HL-60/S4 treated with retinoic acid at 250 ng/mL for 4 days and 3 days (cell line): Measurements from ENCODE around the gene MATCAP1.

Source experiments
- in situ Hi-C: fragments of 300-500 bp; cut with MboI; formaldehyde crosslinking; loops from 2 replicates; pipeline ENCODE4 v1.7.0; 2022; ENCODE audit warnings: low sequenced_read_pairs

The MATCAP1 gene

GRCh38 chr16:67174706-67175231, 9.0 kb downstream of the MATCAP1 start:
- in situ Hi-C loops = loop anchor here (25.0 kb wide), 1 partner anchor 212 kb away; the partner anchor contains the start of gene CES3

- in situ Hi-C loops = loop anchor here (25.0 kb wide), 1 partner anchor 212 kb away; the partner anchor contains the start of gene CES3
These were observed 9.7 kb downstream of the MATCAP1 start for GRCh38 chr16:67173808-67174705.

GRCh38 chr16:67173323-67173722, 10.4 kb downstream of the MATCAP1 start:
- in situ Hi-C loops = loop anchor here (25.0 kb wide), 1 partner anchor 211 kb away; the partner anchor contains the start of gene CES3

- in situ Hi-C loops = loop anchor here (25.0 kb wide), 1 partner anchor 209 kb away; the partner anchor contains the start of gene CES3
These were observed 12.7 kb downstream of the MATCAP1 start for GRCh38 chr16:67170949-67171649.

GRCh38 chr16:67170168-67170948, 13.4 kb downstream of the MATCAP1 start, which contains the start of gene NOL3:
Gene NOL3, plus strand, starts transcription at chr16:67170538.
- in situ Hi-C loops = loop anchor here (25.0 kb wide), 1 partner anchor 208 kb away; the partner anchor contains the start of gene CES3

DNA sequence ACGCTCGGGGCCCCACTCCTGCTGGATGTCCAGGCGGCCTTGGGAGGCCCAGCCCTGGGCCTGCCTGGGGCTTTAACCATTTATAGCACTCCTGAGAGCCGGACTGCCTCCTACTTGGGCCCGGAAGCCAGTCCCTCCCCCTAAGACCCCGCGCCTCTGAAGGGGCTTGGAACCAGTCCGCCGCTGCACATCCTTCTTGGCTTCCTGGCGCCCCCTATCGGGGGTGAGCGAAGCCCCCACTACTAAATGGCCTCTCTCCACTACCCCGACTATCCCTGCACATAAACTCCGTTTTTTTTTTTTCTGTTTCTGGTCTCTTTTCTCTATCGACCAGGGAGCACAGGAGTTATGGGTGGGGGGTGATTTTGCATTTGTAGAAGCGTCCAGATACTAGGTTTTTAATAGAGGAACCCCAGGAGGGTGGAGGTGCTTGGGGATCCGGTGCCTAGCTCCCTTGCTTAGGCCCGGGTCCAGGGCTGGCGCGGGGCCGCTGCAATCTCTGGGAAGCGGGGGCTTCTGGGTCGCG, 14.1 kb downstream of the MATCAP1 start:
- in situ Hi-C loops = loop anchor here (25.0 kb wide), 1 partner anchor 207 kb away; the partner anchor contains the start of gene CES3

- in situ Hi-C loops = loop anchor here (25.0 kb wide), 1 partner anchor 207 kb away; the partner anchor contains the start of gene CES3
These were observed 14.7 kb downstream of the MATCAP1 start for GRCh38 chr16:67169011-67169451.

GRCh38 chr16:67167588-67167987, 16.2 kb downstream of the MATCAP1 start:
- in situ Hi-C loops = loop anchor here (25.0 kb wide), 1 partner anchor 205 kb away; the partner anchor contains the start of gene CES3

DNA sequence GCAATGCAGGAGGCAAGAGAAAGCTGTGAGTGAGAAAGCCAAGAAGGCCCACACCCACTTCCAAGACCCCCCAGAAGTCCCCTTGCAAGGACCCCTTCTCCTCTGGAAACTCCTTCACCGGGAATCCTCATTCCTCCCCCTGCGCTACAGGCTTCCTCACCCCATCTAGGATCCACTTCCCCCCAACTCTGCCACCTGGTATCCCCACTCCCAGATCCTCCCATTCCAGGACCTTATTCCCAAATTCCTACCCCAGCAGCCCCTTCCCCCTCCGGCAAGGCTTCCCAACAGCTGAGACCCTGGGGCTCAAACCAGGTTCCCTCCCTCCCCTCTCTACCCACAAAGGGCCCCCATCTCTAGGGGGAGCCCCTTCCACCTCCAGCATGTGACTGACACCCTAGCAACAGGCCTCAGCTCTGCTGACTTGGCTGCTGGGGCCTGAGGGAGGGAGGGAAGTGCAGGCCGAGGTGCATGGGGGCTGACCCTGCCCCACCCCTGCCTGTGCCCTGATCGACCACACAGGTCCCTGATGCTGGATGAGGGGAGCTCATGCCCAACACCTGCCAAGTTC, 17.1 kb downstream of the MATCAP1 start:
- in situ Hi-C loops = loop anchor here (25.0 kb wide), 1 partner anchor 204 kb away; the partner anchor contains the start of gene CES3

DNA sequence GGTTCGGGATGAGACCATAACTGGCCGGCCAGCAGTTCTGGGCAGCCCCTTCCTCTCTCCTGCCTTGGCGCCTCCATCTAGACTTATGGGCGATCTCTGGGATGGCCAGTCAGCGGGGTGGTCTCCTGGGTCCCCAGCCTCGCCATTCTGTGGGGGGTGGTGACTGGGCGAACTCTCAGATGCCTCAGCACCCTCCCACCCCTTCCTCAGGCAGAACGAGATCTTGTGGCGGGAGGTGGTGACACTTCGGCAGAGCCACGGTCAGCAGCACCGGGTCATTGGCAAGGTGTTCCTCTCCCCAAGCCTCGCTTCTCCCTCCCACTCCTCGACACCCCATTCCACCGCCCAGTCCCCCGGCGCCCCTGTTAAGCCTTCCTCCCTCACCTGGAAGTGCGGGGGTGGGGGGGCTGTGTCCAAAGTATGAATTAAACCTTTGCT, 17.6 kb downstream of the MATCAP1 start:
- in situ Hi-C loops = loop anchor here (25.0 kb wide), 1 partner anchor 204 kb away; the partner anchor contains the start of gene CES3

GRCh38 chr16:67165121-67166078, 18.4 kb downstream of the MATCAP1 start:
- in situ Hi-C loops = loop anchor here (25.0 kb wide), 1 partner anchor 203 kb away; the partner anchor contains the start of gene CES3

DNA sequence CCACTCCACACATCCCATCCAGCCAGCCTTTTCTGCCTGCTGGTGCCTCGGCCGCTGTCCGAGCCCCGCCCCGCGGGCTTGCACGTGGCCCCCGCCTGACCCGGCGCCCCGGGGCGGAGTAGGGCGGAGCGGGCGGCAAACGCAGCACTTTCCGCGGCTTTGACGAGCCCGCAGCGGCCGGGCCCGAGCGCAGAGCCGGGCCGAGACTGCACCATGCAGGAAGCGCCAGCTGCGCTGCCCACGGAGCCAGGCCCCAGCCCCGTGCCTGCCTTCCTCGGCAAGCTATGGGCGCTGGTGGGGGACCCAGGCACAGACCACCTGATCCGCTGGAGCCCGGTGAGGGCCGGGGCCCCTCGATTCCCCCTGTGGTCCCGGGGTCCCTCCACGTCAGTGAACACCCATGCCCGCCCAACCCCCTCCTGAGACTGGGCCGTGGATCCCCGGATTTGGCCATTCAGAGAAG, 19.1 kb downstream of the MATCAP1 start, which contains the start of gene HSF4:
Gene HSF4, plus strand, starts transcription at position 147 of the 463 bp plus-strand sequence. Its CDS starts 67 bp downstream, at position 214.
- in situ Hi-C loops = loop anchor here (25.0 kb wide), 1 partner anchor 202 kb away; the partner anchor contains the start of gene CES3

DNA sequence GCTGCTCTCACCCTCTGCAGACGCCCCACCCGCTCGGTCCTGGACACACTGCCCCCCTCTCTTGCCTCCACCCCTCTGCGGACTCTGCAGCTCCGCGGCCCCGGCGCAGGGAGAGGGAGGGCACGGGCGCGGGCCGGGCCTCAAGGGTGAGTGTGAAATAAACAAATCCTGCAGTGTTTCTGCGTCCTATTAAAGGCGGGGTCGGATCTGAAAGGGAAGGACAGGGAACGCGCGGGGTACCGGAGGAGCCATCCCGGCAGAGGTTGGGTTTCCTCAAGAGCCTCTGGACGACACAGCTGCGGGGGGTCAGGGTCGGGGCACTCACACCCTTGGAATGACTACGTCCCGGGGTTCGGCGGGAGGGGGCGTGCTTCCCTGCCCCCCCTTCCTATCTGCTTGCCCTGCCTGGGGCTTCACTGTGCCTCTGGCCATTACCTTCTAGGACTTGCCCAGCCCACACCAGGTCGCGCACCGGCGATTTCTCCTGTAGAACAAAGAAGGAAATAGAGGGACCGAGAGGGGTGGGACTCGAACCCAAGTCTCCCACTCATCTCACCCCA, 19.7 kb downstream of the MATCAP1 start:
- in situ Hi-C loops = loop anchor here (25.0 kb wide), 1 partner anchor 202 kb away; the partner anchor contains the start of gene CES3

DNA sequence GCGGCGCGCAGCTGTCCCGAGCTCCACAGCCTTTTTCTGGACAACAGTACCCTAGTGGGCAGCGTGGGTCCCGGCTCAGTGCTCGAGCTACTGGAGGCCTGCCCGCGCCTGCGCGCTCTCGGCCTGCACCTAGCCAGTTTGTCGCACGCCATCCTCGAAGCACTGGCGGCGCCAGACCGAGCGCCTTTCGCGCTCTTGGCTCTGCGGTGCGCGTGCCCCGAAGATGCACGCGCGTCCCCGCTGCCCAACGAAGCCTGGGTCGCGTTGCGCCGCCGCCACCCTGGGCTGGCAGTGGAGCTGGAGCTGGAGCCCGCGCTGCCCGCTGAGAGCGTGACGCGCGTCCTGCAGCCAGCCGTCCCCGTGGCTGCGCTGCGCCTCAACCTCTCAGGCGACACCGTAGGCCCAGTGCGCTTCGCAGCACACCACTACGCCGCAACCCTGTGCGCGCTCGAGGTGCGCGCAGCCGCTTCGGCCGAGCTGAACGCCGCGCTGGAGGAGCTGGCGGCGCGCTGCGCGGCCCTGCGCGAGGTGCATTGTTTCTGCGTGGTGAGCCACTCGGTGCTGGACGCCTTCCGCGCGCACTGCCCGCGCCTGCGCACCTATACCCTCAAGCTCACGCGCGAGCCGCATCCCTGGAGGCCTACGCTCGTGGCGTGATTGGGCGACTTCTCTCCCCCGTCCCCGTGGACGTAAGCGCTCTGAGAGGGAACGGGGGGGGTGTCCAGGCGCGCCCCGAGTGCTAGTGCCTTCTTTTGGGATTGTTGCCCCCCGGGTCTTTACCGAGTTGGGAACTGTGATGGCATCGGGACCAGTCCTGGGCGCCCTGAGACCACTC, 20.4 kb downstream of the MATCAP1 start:
- in situ Hi-C loops = loop anchor here (25.0 kb wide), 1 partner anchor 201 kb away; the partner anchor contains the start of gene CES3

DNA sequence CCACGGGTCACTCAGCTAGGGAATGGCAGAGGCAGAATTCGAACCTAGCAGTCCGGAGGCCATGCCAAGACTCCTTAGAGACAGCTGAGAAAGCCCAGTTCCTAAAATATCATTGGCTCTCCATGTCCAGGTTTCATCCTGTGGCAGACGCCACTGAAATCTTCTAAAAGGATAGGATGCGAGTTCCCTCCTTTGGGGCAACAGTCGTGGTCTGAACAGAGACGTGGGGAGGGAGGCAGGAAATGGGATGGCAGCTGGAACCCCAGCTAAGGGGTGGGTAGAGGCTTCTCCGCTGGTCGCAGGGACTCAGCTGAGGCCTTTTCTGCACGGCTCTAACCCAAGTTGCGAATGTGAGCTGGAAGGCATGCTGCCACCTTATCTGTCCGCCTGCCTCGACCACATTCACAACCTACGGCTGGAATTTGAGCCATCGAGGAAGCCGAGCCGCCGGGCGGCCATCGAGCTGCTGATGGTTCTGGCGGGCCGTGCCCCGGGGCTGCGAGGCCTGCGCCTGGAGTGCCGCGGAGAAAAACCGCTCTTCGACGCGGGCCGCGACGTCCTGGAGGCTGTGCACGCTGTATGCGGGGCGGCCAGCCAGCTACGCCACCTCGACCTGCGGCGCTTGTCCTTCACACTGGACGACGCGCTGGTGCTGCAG, 21.1 kb downstream of the MATCAP1 start:
- in situ Hi-C loops = loop anchor here (25.0 kb wide), 1 partner anchor 200 kb away; the partner anchor contains the start of gene CES3
